KOPT-K1 (cell line): Measurements from ENCODE around the gene CRLF3.

Experiments
- H3K27ac ChIP-seq: fragments of 200-600 bp; sonication (generic); 2 replicates; pipeline ENCODE4 v1.5.1; 2016; ENCODE audit warnings: antibody characterized with exemption, mild to moderate bottlenecking, low read depth, low read length; ENCODE audit not compliant: poor library complexity, severe bottlenecking
- H3K36me3 ChIP-seq: fragments of 200-600 bp; sonication (generic); 2 replicates; pipeline ENCODE4 v1.5.1; 2017; ENCODE audit warnings: antibody characterized with exemption, mild to moderate bottlenecking, low read length, moderate library complexity; ENCODE audit not compliant: insufficient read depth
- H3K9me3 ChIP-seq: fragments of 200-600 bp; sonication (generic); 2 replicates; pipeline ENCODE4 v1.5.1; 2017; ENCODE audit warnings: antibody characterized with exemption, low read length, mild to moderate bottlenecking; ENCODE audit not compliant: insufficient read depth, poor library complexity, severe bottlenecking

The CRLF3 gene

GRCh38 chr17:30824356-30825145, at the start of gene CRLF3:
TSS of gene CRLF3 (minus strand) at chr17:30824692. CDS start at chr17:30824651, 41 bp downstream.
- Histone ChIP-seq H3K27ac (peak within 1 kb of the TSS; percentile 85), H3K36me3 (no peaks in the 10 kb centered on the region), H3K9me3 (no peaks in the 10 kb centered on the region)

GRCh38 chr17:30869005-30869404, 44.5 kb upstream of the CRLF3 start:
- Histone ChIP-seq H3K9me3 (no peaks in the 10 kb centered on the region), H3K27ac (no peak overlapping the region), H3K36me3 (peaks cover 99% of the 10 kb centered on the region)

GRCh38 chr17:30864636-30865035, 40.1 kb upstream of the CRLF3 start:
- Histone ChIP-seq H3K27ac (no peak overlapping the region), H3K9me3 (no peaks in the 10 kb centered on the region), H3K36me3 (peaks cover 99% of the 10 kb centered on the region)

GRCh38 chr17:30858556-30859250, 34.2 kb upstream of the CRLF3 start:
- H3K36me3 ChIP-seq = peaks cover 95% of the 10 kb centered on the region
- H3K9me3 ChIP-seq = no peaks in the 10 kb centered on the region

GRCh38 chr17:30854146-30854545, 29.7 kb upstream of the CRLF3 start:
- no peaks in the 10 kb centered on the region for H3K9me3 ChIP-seq
- H3K36me3 ChIP-seq = peaks cover 90% of the 10 kb centered on the region
- H3K27ac ChIP-seq = no peak overlapping the region

More at GRCh38 chr17:30858556-30859250, 34.2 kb upstream of the CRLF3 start:
- H3K27ac ChIP-seq = no peak overlapping the region

- no peak overlapping the region for H3K27ac ChIP-seq
- no peaks in the 10 kb centered on the region for H3K9me3 ChIP-seq
- peaks cover 94% of the 10 kb centered on the region for H3K36me3 ChIP-seq
Measured at GRCh38 chr17:30848021-30848420, 23.5 kb upstream of the CRLF3 start.

- Histone ChIP-seq H3K9me3 (no peaks in the 10 kb centered on the region), H3K27ac (no peak overlapping the region), H3K36me3 (peaks cover 99% of the 10 kb centered on the region)
Measured at GRCh38 chr17:30840771-30841170, 16.3 kb upstream of the CRLF3 start.

- no peaks in the 10 kb centered on the region for H3K9me3 ChIP-seq
- H3K36me3 ChIP-seq = peaks cover 95% of the 10 kb centered on the region
- H3K27ac ChIP-seq = no peak overlapping the region
Measured at GRCh38 chr17:30838202-30838807, 13.8 kb upstream of the CRLF3 start.

- H3K27ac ChIP-seq = peak overlapping the region; percentile 93
- H3K9me3 ChIP-seq = no peaks in the 10 kb centered on the region
- H3K36me3 ChIP-seq = peaks cover 38% of the 10 kb centered on the region
Measured at GRCh38 chr17:30832438-30833124, 8.1 kb upstream of the CRLF3 start.

GRCh38 chr17:30831663-30832437, 7.4 kb upstream of the CRLF3 start, which contains the start of gene ATAD5:
TSS of gene ATAD5 (plus strand) at chr17:30831966. CDS start at chr17:30832348, 382 bp downstream.
- Histone ChIP-seq H3K27ac (peak within 1 kb of the TSS; percentile 93), H3K9me3 (no peaks in the 10 kb centered on the region), H3K36me3 (peaks cover 30% of the 10 kb centered on the region)

GRCh38 chr17:30831257-30831656, 6.8 kb upstream of the CRLF3 start:
- Histone ChIP-seq H3K27ac (peak overlapping the region; percentile 93), H3K9me3 (no peaks in the 10 kb centered on the region), H3K36me3 (peaks cover 25% of the 10 kb centered on the region)

GRCh38 chr17:30829022-30829421, 4.5 kb upstream of the CRLF3 start:
- H3K27ac ChIP-seq = no peak overlapping the region
- no peaks in the 10 kb centered on the region for H3K9me3 ChIP-seq
- H3K36me3 ChIP-seq = peaks cover 3% of the 10 kb centered on the region

- Histone ChIP-seq H3K27ac (no peak overlapping the region), H3K9me3 (no peaks in the 10 kb centered on the region), H3K36me3 (no peaks in the 10 kb centered on the region)
Measured at GRCh38 chr17:30827082-30827481, 2.6 kb upstream of the CRLF3 start.

- H3K27ac ChIP-seq = peak overlapping the region; percentile 85
- no peaks in the 10 kb centered on the region for H3K9me3 ChIP-seq
- H3K36me3 ChIP-seq = no peaks in the 10 kb centered on the region
Measured at GRCh38 chr17:30824002-30824355, 513 bp downstream of the CRLF3 start.
